Stromal cell of bone marrow (primary cell): ENCODE results near the gene SATB1.
"Not testable (repeated sequence)": the region's sequence is repeated elsewhere in the genome, so short reads cannot be mapped to it uniquely, and the experiment has no call there.

Experiments used
- DNase-seq: peaks from one replicate; pipeline ENCODE4 v3.0.0-alpha.2; 2012; ENCODE audit warnings: low read depth

The SATB1 gene

GRCh38 chr3:18351823-18352744 lies 73.1 kb downstream of the SATB1 start:
- no peak for DNase-seq

GRCh38 chr3:18351069-18351628 lies 74.0 kb downstream of the SATB1 start:
- DNase-seq = no peak

- DNase-seq = no peak
These were observed 75.8 kb downstream of the SATB1 start for GRCh38 chr3:18349197-18349798.

- no peak for DNase-seq
These were observed 79.0 kb downstream of the SATB1 start for GRCh38 chr3:18346097-18346496.

GRCh38 chr3:18345015-18345367 lies 80.1 kb downstream of the SATB1 start:
- no peak for DNase-seq

- DNase-seq = no peak
These were observed 80.7 kb downstream of the SATB1 start for GRCh38 chr3:18344306-18345014.

GRCh38 chr3:18343809-18344208 lies 81.3 kb downstream of the SATB1 start:
- DNase-seq = no peak

GRCh38 chr3:18338827-18339514 lies 86.2 kb downstream of the SATB1 start:
- DNase-seq = no peak

GRCh38 chr3:18337231-18337630 lies 87.9 kb downstream of the SATB1 start:
- no peak for DNase-seq

GRCh38 chr3:18334837-18335601 lies 90.1 kb downstream of the SATB1 start:
- DNase-seq = no peak

- not testable (repeated sequence) for DNase-seq
These were observed 94.2 kb downstream of the SATB1 start for GRCh38 chr3:18330772-18331441.

- DNase-seq = no peak
These were observed 117.0 kb downstream of the SATB1 start for GRCh38 chr3:18308096-18308650.

GRCh38 chr3:18307529-18307928 lies 117.6 kb downstream of the SATB1 start:
- no peak for DNase-seq

GRCh38 chr3:18302517-18302916 lies 122.6 kb downstream of the SATB1 start:
- DNase-seq = peak; percentile 5

GRCh38 chr3:18301781-18302180 lies 123.4 kb downstream of the SATB1 start:
- no peak for DNase-seq

GRCh38 chr3:18300916-18301315 lies 124.2 kb downstream of the SATB1 start:
- DNase-seq = no peak

GRCh38 chr3:18297126-18297525 lies 128.0 kb downstream of the SATB1 start:
- no peak for DNase-seq
